ENCODE results near the gene TBX4.

DNA sequence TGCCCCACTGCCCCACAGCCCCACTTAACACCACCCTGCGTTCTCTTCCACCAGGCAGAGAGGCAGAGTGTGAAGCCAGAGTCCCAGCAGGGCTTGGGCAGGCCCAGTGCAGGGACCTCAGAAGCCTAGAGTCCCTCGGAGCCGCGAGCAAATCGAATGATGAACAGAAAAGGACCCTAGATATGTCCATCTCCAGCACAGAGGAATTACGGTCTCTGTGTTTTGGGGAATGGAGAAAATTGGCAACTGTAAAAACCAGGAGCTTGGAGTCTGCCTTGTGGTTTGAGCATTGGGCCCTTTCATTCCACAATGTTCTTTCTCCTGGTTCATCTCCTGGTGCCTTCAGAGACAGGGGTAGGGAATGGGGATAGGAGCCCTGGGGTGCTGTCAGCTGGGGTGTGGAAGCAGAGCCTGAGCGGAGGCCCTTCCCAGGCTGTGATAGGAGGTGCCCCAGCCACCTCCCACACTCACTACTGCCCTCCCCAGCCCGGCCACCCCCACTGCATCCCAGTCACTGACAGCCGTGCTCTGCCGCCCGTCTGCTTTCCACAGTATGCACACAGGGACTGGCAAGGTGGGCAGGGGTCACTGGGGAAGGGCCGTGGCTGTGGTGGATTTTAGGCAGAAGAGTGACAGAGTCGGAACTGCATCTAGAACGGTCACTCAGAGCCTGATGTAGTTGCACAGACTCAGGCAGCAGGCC, 26.7 kb downstream of the TBX4 start:
- TF ChIP-seq TFCP2L1 (CRISPR knock-in tag; IDR thresholded peaks at IDR 0.05) (no peak), POLR2A (IDR thresholded peaks at IDR 0.05; ENCODE audit: low read length) (no peak), CHD4 (IDR thresholded peaks at IDR 0.05; ENCODE audit: borderline replicate concordance) (no peak), MAZ (IDR thresholded peaks at IDR 0.05; ENCODE audit: borderline replicate concordance, low read depth, low read length) (no peak), REST (IDR thresholded peaks at IDR 0.05) (no peak), TP53 (CRISPR knock-in tag; IDR thresholded peaks at IDR 0.05) (no peak), MAX (IDR thresholded peaks at IDR 0.05) (no peak), CHD2 (IDR thresholded peaks at IDR 0.05; ENCODE audit: low read length, partially characterized antibody) (no peak)
- TF ChIP-seq, protein P1, sequence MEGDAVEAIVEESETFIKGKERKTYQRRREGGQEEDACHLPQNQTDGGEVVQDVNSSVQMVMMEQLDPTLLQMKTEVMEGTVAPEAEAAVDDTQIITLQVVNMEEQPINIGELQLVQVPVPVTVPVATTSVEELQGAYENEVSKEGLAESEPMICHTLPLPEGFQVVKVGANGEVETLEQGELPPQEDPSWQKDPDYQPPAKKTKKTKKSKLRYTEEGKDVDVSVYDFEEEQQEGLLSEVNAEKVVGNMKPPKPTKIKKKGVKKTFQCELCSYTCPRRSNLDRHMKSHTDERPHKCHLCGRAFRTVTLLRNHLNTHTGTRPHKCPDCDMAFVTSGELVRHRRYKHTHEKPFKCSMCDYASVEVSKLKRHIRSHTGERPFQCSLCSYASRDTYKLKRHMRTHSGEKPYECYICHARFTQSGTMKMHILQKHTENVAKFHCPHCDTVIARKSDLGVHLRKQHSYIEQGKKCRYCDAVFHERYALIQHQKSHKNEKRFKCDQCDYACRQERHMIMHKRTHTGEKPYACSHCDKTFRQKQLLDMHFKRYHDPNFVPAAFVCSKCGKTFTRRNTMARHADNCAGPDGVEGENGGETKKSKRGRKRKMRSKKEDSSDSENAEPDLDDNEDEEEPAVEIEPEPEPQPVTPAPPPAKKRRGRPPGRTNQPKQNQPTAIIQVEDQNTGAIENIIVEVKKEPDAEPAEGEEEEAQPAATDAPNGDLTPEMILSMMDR (IDR thresholded peaks at IDR 0.05) = no peak

Data from A549 (cell line).